ENCODE results near the gene PDE3A. TPM values are rescaled to one million over a fixed set of nuclear protein-coding genes. Genes with fewer than 3 reads are reported as not detected.

The PDE3A gene
- total and polyA plus RNA-seq, 2 donors: 1.1 to 2.2 TPM

- DNase-seq (ENCODE audit: low read depth in 6 of 9, low spot score in 9 of 9): no peak
- Histone ChIP-seq H3K27ac (ENCODE audit: low read depth in 1 of 2, low read length in 1 of 2) (no peak overlapping the region), H3K4me3 (ENCODE audit: low read length in 2 of 2) (no peak overlapping the region), H3K36me3 (ENCODE audit: control insufficient read depth in 2 of 2, insufficient read depth in 2 of 2, low read length in 1 of 2) (no peaks in the 10 kb centered on the region), H3K4me1 (ENCODE audit: control insufficient read depth in 2 of 2, insufficient read depth in 2 of 2, low read length in 2 of 2) (no peaks in the 10 kb centered on the region), H3K9me3 (ENCODE audit: control insufficient read depth in 2 of 2, insufficient read depth in 1 of 2, low read length in 1 of 2) (no peaks in the 10 kb centered on the region), H3K27me3 (ENCODE audit: control insufficient read depth in 2 of 2, insufficient read depth in 1 of 2, low read length in 1 of 2) (no peaks in the 10 kb centered on the region)
These were observed 199.1 kb downstream of the PDE3A start for GRCh38 chr12:20567413-20567812.

- Histone ChIP-seq H3K9me3 (ENCODE audit: control insufficient read depth in 2 of 2, insufficient read depth in 1 of 2, low read length in 1 of 2) (no peaks in the 10 kb centered on the region), H3K27me3 (ENCODE audit: control insufficient read depth in 2 of 2, insufficient read depth in 1 of 2, low read length in 1 of 2) (no peaks in the 10 kb centered on the region), H3K36me3 (ENCODE audit: control insufficient read depth in 2 of 2, insufficient read depth in 2 of 2, low read length in 1 of 2) (no peaks in the 10 kb centered on the region), H3K27ac (ENCODE audit: low read depth in 1 of 2, low read length in 1 of 2) (no peak overlapping the region), H3K4me1 (ENCODE audit: control insufficient read depth in 2 of 2, insufficient read depth in 2 of 2, low read length in 2 of 2) (no peaks in the 10 kb centered on the region), H3K4me3 (ENCODE audit: low read length in 2 of 2) (no peak overlapping the region)
- WGBS: 89% methylated on average over 5 of the region's 5 CpGs
- DNase-seq (ENCODE audit: low read depth in 6 of 9, low spot score in 9 of 9): no peak
These were observed 204.1 kb downstream of the PDE3A start for GRCh38 chr12:20572451-20572850.

- Histone ChIP-seq H3K27me3 (ENCODE audit: control insufficient read depth in 2 of 2, insufficient read depth in 1 of 2, low read length in 1 of 2) (no peaks in the 10 kb centered on the region), H3K9me3 (ENCODE audit: control insufficient read depth in 2 of 2, insufficient read depth in 1 of 2, low read length in 1 of 2) (no peaks in the 10 kb centered on the region), H3K27ac (ENCODE audit: low read depth in 1 of 2, low read length in 1 of 2) (no peak overlapping the region), H3K4me1 (ENCODE audit: control insufficient read depth in 2 of 2, insufficient read depth in 2 of 2, low read length in 2 of 2) (no peaks in the 10 kb centered on the region), H3K36me3 (ENCODE audit: control insufficient read depth in 2 of 2, insufficient read depth in 2 of 2, low read length in 1 of 2) (no peaks in the 10 kb centered on the region), H3K4me3 (ENCODE audit: low read length in 2 of 2) (no peak overlapping the region)
- 92% methylated on average over 3 of the region's 3 CpGs for WGBS
- DNase-seq (ENCODE audit: low read depth in 6 of 9, low spot score in 9 of 9): no peak
These were observed 208.2 kb downstream of the PDE3A start for GRCh38 chr12:20576528-20576927.

GRCh38 chr12:20577054-20577453 is 208.7 kb downstream of the PDE3A start:
- H3K27ac ChIP-seq (ENCODE audit: low read depth in 1 of 2, low read length in 1 of 2): no peak overlapping the region
- H3K9me3 ChIP-seq (ENCODE audit: control insufficient read depth in 2 of 2, insufficient read depth in 1 of 2, low read length in 1 of 2): no peaks in the 10 kb centered on the region
- WGBS: 67% methylated on average over 2 of the region's 2 CpGs
- H3K4me3 ChIP-seq (ENCODE audit: low read length in 2 of 2): no peak overlapping the region
- no peaks in the 10 kb centered on the region for H3K27me3 ChIP-seq (ENCODE audit: control insufficient read depth in 2 of 2, insufficient read depth in 1 of 2, low read length in 1 of 2)
- no peaks in the 10 kb centered on the region for H3K4me1 ChIP-seq (ENCODE audit: control insufficient read depth in 2 of 2, insufficient read depth in 2 of 2, low read length in 2 of 2)
- DNase-seq (ENCODE audit: low read depth in 6 of 9, low spot score in 9 of 9): no peak
- no peaks in the 10 kb centered on the region for H3K36me3 ChIP-seq (ENCODE audit: control insufficient read depth in 2 of 2, insufficient read depth in 2 of 2, low read length in 1 of 2)

- no peak for DNase-seq (ENCODE audit: low read depth in 6 of 9, low spot score in 9 of 9)
- H3K9me3 ChIP-seq (ENCODE audit: control insufficient read depth in 2 of 2, insufficient read depth in 1 of 2, low read length in 1 of 2): no peaks in the 10 kb centered on the region
- H3K4me1 ChIP-seq (ENCODE audit: control insufficient read depth in 2 of 2, insufficient read depth in 2 of 2, low read length in 2 of 2): no peaks in the 10 kb centered on the region
- no peak overlapping the region for H3K4me3 ChIP-seq (ENCODE audit: low read length in 2 of 2)
- H3K27me3 ChIP-seq (ENCODE audit: control insufficient read depth in 2 of 2, insufficient read depth in 1 of 2, low read length in 1 of 2): no peaks in the 10 kb centered on the region
- 94% methylated on average over 7 of the region's 7 CpGs for WGBS
- H3K36me3 ChIP-seq (ENCODE audit: control insufficient read depth in 2 of 2, insufficient read depth in 2 of 2, low read length in 1 of 2): no peaks in the 10 kb centered on the region
- no peak overlapping the region for H3K27ac ChIP-seq (ENCODE audit: low read depth in 1 of 2, low read length in 1 of 2)
These were observed 209.8 kb downstream of the PDE3A start for GRCh38 chr12:20578142-20578541.

- no peak overlapping the region for H3K27ac ChIP-seq (ENCODE audit: low read depth in 1 of 2, low read length in 1 of 2)
- WGBS: 94% methylated on average over 3 of the region's 3 CpGs
- H3K27me3 ChIP-seq (ENCODE audit: control insufficient read depth in 2 of 2, insufficient read depth in 1 of 2, low read length in 1 of 2): no peaks in the 10 kb centered on the region
- H3K4me3 ChIP-seq (ENCODE audit: low read length in 2 of 2): no peak overlapping the region
- no peaks in the 10 kb centered on the region for H3K4me1 ChIP-seq (ENCODE audit: control insufficient read depth in 2 of 2, insufficient read depth in 2 of 2, low read length in 2 of 2)
- DNase-seq (ENCODE audit: low read depth in 6 of 9, low spot score in 9 of 9): no peak
- H3K9me3 ChIP-seq (ENCODE audit: control insufficient read depth in 2 of 2, insufficient read depth in 1 of 2, low read length in 1 of 2): no peaks in the 10 kb centered on the region
- H3K36me3 ChIP-seq (ENCODE audit: control insufficient read depth in 2 of 2, insufficient read depth in 2 of 2, low read length in 1 of 2): no peaks in the 10 kb centered on the region
These were observed 216.8 kb downstream of the PDE3A start for GRCh38 chr12:20585055-20585625.

GRCh38 chr12:20585913-20586312 is 217.6 kb downstream of the PDE3A start:
- Histone ChIP-seq H3K27me3 (ENCODE audit: control insufficient read depth in 2 of 2, insufficient read depth in 1 of 2, low read length in 1 of 2) (no peaks in the 10 kb centered on the region), H3K9me3 (ENCODE audit: control insufficient read depth in 2 of 2, insufficient read depth in 1 of 2, low read length in 1 of 2) (no peaks in the 10 kb centered on the region), H3K36me3 (ENCODE audit: control insufficient read depth in 2 of 2, insufficient read depth in 2 of 2, low read length in 1 of 2) (no peaks in the 10 kb centered on the region), H3K4me3 (ENCODE audit: low read length in 2 of 2) (no peak overlapping the region), H3K4me1 (ENCODE audit: control insufficient read depth in 2 of 2, insufficient read depth in 2 of 2, low read length in 2 of 2) (no peaks in the 10 kb centered on the region), H3K27ac (ENCODE audit: low read depth in 1 of 2, low read length in 1 of 2) (no peak overlapping the region)
- WGBS: 97% methylated on average over 2 of the region's 2 CpGs
- no peak for DNase-seq (ENCODE audit: low read depth in 6 of 9, low spot score in 9 of 9)

- Histone ChIP-seq H3K27ac (ENCODE audit: low read depth in 1 of 2, low read length in 1 of 2) (no peak overlapping the region), H3K36me3 (ENCODE audit: control insufficient read depth in 2 of 2, insufficient read depth in 2 of 2, low read length in 1 of 2) (no peaks in the 10 kb centered on the region), H3K9me3 (ENCODE audit: control insufficient read depth in 2 of 2, insufficient read depth in 1 of 2, low read length in 1 of 2) (no peaks in the 10 kb centered on the region), H3K4me1 (ENCODE audit: control insufficient read depth in 2 of 2, insufficient read depth in 2 of 2, low read length in 2 of 2) (no peaks in the 10 kb centered on the region), H3K27me3 (ENCODE audit: control insufficient read depth in 2 of 2, insufficient read depth in 1 of 2, low read length in 1 of 2) (no peaks in the 10 kb centered on the region), H3K4me3 (ENCODE audit: low read length in 2 of 2) (no peak overlapping the region)
- WGBS: 95% methylated on average over 3 of the region's 3 CpGs
- no peak for DNase-seq (ENCODE audit: low read depth in 6 of 9, low spot score in 9 of 9)
These were observed 219.7 kb downstream of the PDE3A start for GRCh38 chr12:20588042-20588441.

- Histone ChIP-seq H3K9me3 (ENCODE audit: control insufficient read depth in 2 of 2, insufficient read depth in 1 of 2, low read length in 1 of 2) (no peaks in the 10 kb centered on the region), H3K27ac (ENCODE audit: low read depth in 1 of 2, low read length in 1 of 2) (no peak overlapping the region), H3K36me3 (ENCODE audit: control insufficient read depth in 2 of 2, insufficient read depth in 2 of 2, low read length in 1 of 2) (no peaks in the 10 kb centered on the region), H3K4me1 (ENCODE audit: control insufficient read depth in 2 of 2, insufficient read depth in 2 of 2, low read length in 2 of 2) (no peaks in the 10 kb centered on the region), H3K4me3 (ENCODE audit: low read length in 2 of 2) (no peak overlapping the region), H3K27me3 (ENCODE audit: control insufficient read depth in 2 of 2, insufficient read depth in 1 of 2, low read length in 1 of 2) (no peaks in the 10 kb centered on the region)
- no peak for DNase-seq (ENCODE audit: low read depth in 6 of 9, low spot score in 9 of 9)
- 91% methylated on average over 3 of the region's 3 CpGs for WGBS
These were observed 222.2 kb downstream of the PDE3A start for GRCh38 chr12:20590570-20590969.

GRCh38 chr12:20592556-20592955 is 224.2 kb downstream of the PDE3A start:
- Histone ChIP-seq H3K4me3 (ENCODE audit: low read length in 2 of 2) (no peak overlapping the region), H3K9me3 (ENCODE audit: control insufficient read depth in 2 of 2, insufficient read depth in 1 of 2, low read length in 1 of 2) (no peaks in the 10 kb centered on the region), H3K36me3 (ENCODE audit: control insufficient read depth in 2 of 2, insufficient read depth in 2 of 2, low read length in 1 of 2) (no peaks in the 10 kb centered on the region), H3K27me3 (ENCODE audit: control insufficient read depth in 2 of 2, insufficient read depth in 1 of 2, low read length in 1 of 2) (no peaks in the 10 kb centered on the region), H3K4me1 (ENCODE audit: control insufficient read depth in 2 of 2, insufficient read depth in 2 of 2, low read length in 2 of 2) (no peaks in the 10 kb centered on the region), H3K27ac (ENCODE audit: low read depth in 1 of 2, low read length in 1 of 2) (no peak overlapping the region)
- WGBS: 93% methylated on average over 2 of the region's 2 CpGs
- no peak for DNase-seq (ENCODE audit: low read depth in 6 of 9, low spot score in 9 of 9)

Data from thymus (tissue), 11 donors.